Measurements from ENCODE around the gene COX7A2L.

Gene COX7A2L

GRCh38 chr2:42372474-42373200 is 11.6 kb upstream of the COX7A2L start:
- TF ChIP-seq CTCF (IDR thresholded peaks at IDR 0.05; ENCODE audit: extremely low read depth, missing control alignments) = no peak
- no peak for DNase-seq (ENCODE audit: low spot score)

GRCh38 chr2:42371611-42372473 is 10.8 kb upstream of the COX7A2L start:
- no peak for DNase-seq (ENCODE audit: low spot score)

GRCh38 chr2:42369532-42370229 is 8.7 kb upstream of the COX7A2L start:
- no peak for DNase-seq (ENCODE audit: low spot score)
- TF ChIP-seq CTCF (IDR thresholded peaks at IDR 0.05; ENCODE audit: extremely low read depth, missing control alignments) = no peak

More at GRCh38 chr2:42371611-42372473, 10.8 kb upstream of the COX7A2L start:
- TF ChIP-seq CTCF (IDR thresholded peaks at IDR 0.05; ENCODE audit: extremely low read depth, missing control alignments) = no peak

- DNase-seq (ENCODE audit: low spot score) = no peak
- TF ChIP-seq CTCF (IDR thresholded peaks at IDR 0.05; ENCODE audit: extremely low read depth, missing control alignments) = no peak
These were observed 8.0 kb upstream of the COX7A2L start for GRCh38 chr2:42368817-42369531.

GRCh38 chr2:42367835-42368234 is 6.8 kb upstream of the COX7A2L start:
- TF ChIP-seq CTCF (IDR thresholded peaks at IDR 0.05; ENCODE audit: extremely low read depth, missing control alignments) = no peak
- DNase-seq (ENCODE audit: low spot score) = no peak

GRCh38 chr2:42366411-42366810 is 5.4 kb upstream of the COX7A2L start:
- no peak for DNase-seq (ENCODE audit: low spot score)
- TF ChIP-seq CTCF (IDR thresholded peaks at IDR 0.05; ENCODE audit: extremely low read depth, missing control alignments) = no peak
